Measurements from ENCODE around the gene RNF224.

Gene RNF224

DNA sequence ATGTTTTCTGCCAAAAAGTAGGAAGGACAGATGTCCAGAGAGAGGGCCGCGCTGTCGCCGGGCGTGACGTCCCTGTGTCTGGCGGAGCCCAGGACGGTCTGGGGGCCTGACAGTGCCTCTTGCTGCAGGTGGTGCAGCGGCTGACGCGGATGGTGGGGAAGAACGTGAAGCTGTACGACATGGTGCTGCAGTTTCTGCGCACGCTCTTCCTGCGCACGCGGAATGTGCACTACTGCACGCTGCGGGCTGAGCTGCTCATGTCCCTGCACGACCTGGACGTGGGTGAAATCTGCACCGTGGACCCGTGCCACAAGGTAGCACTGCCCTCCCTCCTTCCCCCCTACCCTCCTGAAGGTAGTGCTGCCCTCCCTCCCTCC is 35.6 kb downstream of the RNF224 start:
- H3K36me3 ChIP-seq = peaks cover 33% of the 10 kb centered on the region
- H3K27me3 ChIP-seq = no peaks in the 10 kb centered on the region
- no peaks in the 10 kb centered on the region for H3K4me1 ChIP-seq
- H3K4me3 ChIP-seq (ENCODE audit: low read depth, low read length) = no peak overlapping the region
- DNase-seq = no peak
- no peaks in the 10 kb centered on the region for H3K9me3 ChIP-seq
- TF ChIP-seq, protein P1, sequence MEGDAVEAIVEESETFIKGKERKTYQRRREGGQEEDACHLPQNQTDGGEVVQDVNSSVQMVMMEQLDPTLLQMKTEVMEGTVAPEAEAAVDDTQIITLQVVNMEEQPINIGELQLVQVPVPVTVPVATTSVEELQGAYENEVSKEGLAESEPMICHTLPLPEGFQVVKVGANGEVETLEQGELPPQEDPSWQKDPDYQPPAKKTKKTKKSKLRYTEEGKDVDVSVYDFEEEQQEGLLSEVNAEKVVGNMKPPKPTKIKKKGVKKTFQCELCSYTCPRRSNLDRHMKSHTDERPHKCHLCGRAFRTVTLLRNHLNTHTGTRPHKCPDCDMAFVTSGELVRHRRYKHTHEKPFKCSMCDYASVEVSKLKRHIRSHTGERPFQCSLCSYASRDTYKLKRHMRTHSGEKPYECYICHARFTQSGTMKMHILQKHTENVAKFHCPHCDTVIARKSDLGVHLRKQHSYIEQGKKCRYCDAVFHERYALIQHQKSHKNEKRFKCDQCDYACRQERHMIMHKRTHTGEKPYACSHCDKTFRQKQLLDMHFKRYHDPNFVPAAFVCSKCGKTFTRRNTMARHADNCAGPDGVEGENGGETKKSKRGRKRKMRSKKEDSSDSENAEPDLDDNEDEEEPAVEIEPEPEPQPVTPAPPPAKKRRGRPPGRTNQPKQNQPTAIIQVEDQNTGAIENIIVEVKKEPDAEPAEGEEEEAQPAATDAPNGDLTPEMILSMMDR (IDR thresholded peaks at IDR 0.05; ENCODE audit: low read depth, low read length) = no peak

DNA sequence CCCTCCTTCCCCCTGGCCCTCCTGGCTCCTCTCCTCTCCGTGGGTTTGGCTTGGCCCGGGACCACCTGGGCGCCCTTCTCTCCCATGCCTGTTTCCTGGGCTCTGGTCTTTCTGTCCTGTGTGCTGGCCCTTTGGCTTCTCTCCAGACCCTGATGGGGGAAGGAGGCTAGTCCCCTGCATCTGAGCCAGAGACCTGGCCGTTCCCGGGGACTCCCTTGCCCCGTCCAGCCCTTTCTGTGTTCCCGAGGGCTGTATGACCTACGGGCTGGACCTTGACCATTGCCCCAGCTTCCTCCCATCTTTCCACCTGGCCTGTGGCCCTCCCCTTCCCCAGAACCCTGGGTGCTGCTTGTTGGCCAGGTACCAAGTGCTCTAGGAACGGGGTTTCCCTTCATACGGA is 36.2 kb downstream of the RNF224 start:
- no peak for DNase-seq
- Histone ChIP-seq H3K4me3 (ENCODE audit: low read depth, low read length) (no peak overlapping the region), H3K36me3 (peaks cover 37% of the 10 kb centered on the region), H3K27me3 (no peaks in the 10 kb centered on the region), H3K9me3 (no peaks in the 10 kb centered on the region), H3K4me1 (no peaks in the 10 kb centered on the region)
- TF ChIP-seq, protein P1 (IDR thresholded peaks at IDR 0.05; ENCODE audit: low read depth, low read length) = no peak

DNA sequence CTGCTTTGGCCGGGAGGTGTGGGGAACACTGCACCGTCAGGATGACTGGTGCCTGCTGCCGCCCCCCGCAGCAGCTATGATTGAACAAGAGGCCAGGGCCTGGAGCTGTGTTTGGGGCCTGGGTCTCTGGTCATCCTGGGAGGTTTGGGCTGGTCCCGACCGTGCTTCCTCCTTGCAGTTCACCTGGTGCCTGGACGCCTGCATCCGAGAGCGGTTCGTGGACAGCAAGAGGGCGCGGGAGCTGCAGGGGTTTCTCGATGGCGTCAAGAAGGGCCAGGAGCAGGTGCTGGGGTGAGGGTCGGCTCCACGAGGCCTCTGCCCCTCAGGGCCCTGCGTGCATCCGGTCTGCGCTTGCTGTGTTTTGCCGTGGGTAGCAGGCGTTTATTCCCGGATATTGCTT is 36.8 kb downstream of the RNF224 start:
- Histone ChIP-seq H3K4me3 (ENCODE audit: low read depth, low read length) (no peak overlapping the region), H3K9me3 (no peaks in the 10 kb centered on the region), H3K27me3 (no peaks in the 10 kb centered on the region), H3K4me1 (no peaks in the 10 kb centered on the region), H3K36me3 (peaks cover 36% of the 10 kb centered on the region)
- TF ChIP-seq, protein P1 (IDR thresholded peaks at IDR 0.05; ENCODE audit: low read depth, low read length) = no peak
- no peak for DNase-seq

DNA sequence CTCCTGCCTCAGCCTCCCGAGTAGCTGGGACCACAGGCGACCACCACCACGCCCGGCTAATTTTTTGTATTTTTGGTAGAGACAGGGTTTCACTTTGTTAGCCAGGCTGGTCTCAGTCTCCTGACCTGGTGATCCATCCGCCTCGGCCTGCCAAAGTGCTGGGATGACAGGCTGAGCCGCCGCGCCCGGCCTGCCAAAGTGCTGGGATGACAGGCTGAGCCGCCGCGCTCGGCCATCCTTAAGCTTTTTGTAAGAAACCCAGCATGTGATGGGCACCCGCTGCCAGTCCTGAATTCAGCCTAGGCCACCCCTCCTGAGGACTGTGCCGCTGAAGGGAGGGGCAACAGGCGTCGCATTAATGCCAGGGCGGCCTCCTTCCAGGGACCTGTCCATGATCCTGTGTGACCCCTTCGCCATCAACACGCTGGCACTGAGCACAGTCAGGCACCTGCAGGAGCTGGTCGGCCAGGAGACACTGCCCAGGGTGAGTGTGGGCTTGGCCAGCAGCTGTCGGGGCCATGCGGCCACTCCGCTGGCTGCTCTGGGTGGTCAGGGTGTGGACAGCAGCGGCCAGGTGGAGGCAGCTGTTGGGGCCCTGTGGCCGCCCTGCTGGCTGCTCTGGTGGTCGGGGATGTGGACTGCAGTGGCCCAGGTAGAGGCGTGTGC is 38.3 kb downstream of the RNF224 start:
- TF ChIP-seq, protein P1 (IDR thresholded peaks at IDR 0.05; ENCODE audit: low read depth, low read length) = no peak
- Histone ChIP-seq H3K4me1 (no peaks in the 10 kb centered on the region), H3K36me3 (peaks cover 40% of the 10 kb centered on the region), H3K9me3 (no peaks in the 10 kb centered on the region), H3K4me3 (ENCODE audit: low read depth, low read length) (no peak overlapping the region), H3K27me3 (no peaks in the 10 kb centered on the region)
- peak; percentile 9 for DNase-seq

DNA sequence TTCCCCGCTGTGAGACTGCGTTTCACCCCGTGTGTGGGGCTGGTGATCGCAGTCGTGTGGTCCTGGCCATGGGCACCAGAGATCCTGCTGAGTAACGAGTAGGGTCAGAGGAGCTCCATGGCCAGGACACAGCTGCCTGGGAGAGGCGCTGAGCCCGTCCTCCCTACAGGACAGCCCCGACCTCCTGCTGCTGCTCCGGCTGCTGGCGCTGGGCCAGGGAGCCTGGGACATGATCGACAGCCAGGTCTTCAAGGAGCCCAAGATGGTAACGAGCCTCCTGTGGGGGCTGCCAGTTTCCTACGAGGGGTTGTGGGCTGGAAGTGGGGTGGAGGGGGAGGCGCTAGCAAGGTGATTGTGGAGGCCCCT is 38.8 kb downstream of the RNF224 start:
- TF ChIP-seq, protein P1 (IDR thresholded peaks at IDR 0.05; ENCODE audit: low read depth, low read length) = no peak
- DNase-seq = peak; percentile 32
- H3K4me3 ChIP-seq (ENCODE audit: low read depth, low read length) = no peak overlapping the region
- H3K27me3 ChIP-seq = no peaks in the 10 kb centered on the region
- no peaks in the 10 kb centered on the region for H3K4me1 ChIP-seq
- H3K9me3 ChIP-seq = no peaks in the 10 kb centered on the region
- H3K36me3 ChIP-seq = peaks cover 44% of the 10 kb centered on the region

DNA sequence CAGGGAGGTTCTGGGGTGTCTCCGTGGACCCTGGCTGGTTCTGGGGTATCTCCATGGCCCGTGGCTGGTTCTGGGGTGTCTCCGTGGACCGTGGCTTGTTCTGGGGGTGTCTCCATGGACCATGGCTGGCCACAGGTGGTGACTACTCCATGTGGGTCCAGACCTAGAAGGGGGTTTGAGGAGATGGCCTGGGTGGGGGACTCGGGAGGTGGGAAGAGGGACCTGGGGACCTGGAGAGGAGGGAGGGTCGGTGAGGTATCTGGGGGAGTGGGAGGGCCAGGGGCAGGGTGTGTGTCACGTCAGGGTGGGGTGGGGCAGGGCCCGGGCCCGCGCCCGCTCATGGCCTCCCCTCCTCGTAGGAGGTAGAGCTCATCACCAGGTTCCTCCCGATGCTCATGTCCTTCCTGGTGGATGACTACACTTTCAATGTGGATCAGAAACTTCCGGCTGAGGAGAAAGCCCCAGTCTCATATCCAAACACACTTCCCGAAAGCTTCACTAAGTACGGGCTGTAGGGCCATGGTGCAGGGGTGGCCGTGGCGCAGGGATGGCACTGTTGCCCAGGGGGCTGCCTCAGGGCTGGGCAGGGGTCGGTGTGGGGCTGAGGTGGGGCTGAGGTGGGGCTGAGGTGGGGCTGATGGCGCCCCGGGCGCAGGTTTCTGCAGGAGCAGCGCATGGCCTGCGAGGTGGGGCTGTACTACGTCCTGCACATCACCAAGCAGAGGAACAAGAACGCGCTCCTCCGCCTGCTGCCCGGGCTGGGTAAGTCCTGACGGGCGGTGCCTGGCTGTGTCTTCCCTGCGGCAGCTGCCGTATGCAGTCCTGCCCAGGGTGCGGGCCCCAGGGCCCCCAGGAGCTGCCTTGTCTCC is 39.5 kb downstream of the RNF224 start:
- peaks cover 46% of the 10 kb centered on the region for H3K36me3 ChIP-seq

More for the DNA sequence above, 39.5 kb downstream of the RNF224 start:
- TF ChIP-seq, protein P1 (IDR thresholded peaks at IDR 0.05; ENCODE audit: low read depth, low read length) = no peak
- Histone ChIP-seq H3K4me3 (ENCODE audit: low read depth, low read length) (no peak overlapping the region), H3K9me3 (no peaks in the 10 kb centered on the region), H3K27me3 (no peaks in the 10 kb centered on the region), H3K4me1 (no peaks in the 10 kb centered on the region)
- DNase-seq = no peak

All from BE2C (cell line).